Dermis blood vessel endothelial cell (primary cell): ENCODE results near the gene TMPRSS13. TPM values are rescaled to one million over a fixed set of nuclear protein-coding genes. Genes with fewer than 3 reads are reported as not detected.
"Not testable (repeated sequence)": the region's sequence is repeated elsewhere in the genome, so short reads cannot be mapped to it uniquely, and the experiment has no call there.

ENCODE experiments used
- DNase-seq: peaks from one replicate; pipeline ENCODE4 v3.0.0; 2010
- total RNA-seq: library from RNA; depleted of rRNA; stranded (reverse); fragments of >200 nt; gene quantifications from 2 replicates; pipeline ENCODE4 v1.2.3, GENCODE V29; 2014

The TMPRSS13 gene
- total RNA-seq, 1 donor from 2014 or later: not detected

DNA sequence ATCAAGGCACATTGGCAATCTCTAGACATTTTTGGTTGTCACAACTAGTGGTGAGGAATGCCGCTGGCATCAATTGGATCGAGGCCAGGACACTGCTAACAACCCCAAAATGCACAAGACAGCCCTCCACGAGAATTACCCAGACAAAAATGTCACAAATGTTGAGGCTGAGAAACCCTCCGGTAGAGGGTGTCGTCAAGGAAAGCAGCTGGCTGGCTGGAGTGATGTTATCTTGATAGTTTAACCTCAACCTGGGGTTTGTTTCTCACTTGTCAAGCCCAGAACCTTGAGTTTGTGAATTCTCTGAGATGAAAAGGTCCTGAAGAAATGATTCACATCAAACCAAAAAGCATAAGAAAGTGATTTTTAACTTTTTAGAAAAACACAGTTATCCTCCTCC lies 21.1 kb upstream of the TMPRSS13 start:
- no peak for DNase-seq

DNA sequence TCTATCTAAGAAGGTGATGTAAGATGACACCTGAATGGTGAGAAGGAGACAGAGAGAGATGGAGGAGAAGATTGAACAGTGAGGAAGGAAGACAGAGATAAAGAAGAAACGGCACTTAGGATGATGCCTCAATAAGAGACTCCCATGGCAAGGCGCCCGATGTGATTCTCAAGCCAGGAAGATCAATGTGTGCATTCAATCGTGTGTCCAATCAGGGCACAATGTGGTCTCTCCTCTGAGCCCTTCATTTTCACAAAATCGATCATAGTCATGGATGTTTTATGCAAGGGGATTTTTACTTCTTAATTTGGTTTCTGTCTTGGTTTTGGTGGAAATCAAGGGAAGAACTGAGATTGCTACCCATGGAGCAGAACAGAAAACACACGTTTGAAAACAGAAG lies 19.9 kb upstream of the TMPRSS13 start:
- no peak for DNase-seq

DNA sequence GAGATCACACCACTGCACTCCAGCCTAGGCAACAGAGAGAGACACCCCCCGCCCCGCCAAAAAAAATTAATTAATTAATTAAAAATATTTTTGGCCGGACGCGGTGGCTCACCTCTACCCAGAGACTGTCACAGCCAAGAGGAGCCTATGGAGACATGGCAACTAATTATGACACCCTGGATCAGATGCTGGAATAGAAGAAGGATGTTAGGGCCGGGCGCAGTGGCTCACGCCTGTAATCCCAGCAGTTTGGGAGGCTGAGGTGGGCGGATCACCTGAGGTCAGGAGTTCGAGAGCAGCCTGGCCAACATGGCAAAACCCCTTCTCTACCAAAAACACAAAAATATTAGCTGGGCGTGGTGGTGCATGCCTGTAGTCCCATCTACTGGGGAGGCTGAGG lies 19.3 kb upstream of the TMPRSS13 start:
- DNase-seq: not testable (repeated sequence)

DNA sequence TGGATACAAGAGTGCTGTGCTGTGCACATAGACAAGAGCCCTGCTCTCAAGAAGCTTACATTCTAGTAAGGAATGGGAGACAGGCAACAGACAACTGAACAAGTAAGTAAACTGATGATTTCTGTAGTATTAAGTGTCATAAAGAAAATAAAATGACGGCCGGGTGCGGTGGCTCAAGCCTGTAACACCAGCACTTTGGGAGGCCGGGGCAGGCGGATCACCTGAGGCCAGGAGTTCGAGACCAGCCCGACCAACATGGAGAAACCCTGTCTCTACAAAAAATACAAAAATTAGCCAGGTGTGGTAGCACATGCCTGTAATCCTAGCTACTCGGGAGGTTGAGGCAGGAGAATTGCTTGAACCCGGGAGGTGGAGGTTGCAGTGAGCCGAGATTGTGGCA lies 18.5 kb upstream of the TMPRSS13 start:
- DNase-seq: not testable (repeated sequence)

DNA sequence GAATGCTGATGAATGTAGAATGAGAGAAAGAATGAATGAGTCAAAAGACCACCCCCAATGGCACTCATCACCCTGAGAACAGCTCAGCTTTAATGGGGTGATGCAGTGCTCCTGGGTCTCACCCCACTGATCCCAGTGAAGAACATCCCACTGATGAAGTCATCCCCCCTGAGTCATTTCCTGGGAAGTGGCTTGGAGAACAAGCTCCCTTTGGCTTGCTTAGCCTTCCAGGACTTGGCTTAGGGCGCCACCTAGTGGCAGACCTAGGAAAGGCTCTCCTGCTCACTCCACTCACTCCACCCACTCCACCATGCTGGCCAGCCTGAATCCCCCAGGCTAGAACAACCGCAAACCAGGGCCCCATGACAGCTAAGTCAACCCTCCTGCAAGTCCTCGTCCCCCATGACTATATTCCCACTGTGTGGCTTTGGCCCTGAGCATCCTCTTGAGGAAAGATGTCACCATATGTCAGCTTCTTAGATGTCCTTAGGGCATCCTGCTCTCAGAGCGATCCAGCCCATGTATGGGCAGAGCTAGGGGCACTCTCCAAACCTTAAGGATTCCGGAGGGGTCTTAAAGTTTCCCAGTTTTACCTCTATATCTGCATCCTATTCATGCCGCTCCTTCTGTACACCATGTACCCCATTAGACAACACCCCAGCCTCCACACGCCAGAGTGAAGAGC lies 17.8 kb upstream of the TMPRSS13 start:
- peak; percentile 94 for DNase-seq

DNA sequence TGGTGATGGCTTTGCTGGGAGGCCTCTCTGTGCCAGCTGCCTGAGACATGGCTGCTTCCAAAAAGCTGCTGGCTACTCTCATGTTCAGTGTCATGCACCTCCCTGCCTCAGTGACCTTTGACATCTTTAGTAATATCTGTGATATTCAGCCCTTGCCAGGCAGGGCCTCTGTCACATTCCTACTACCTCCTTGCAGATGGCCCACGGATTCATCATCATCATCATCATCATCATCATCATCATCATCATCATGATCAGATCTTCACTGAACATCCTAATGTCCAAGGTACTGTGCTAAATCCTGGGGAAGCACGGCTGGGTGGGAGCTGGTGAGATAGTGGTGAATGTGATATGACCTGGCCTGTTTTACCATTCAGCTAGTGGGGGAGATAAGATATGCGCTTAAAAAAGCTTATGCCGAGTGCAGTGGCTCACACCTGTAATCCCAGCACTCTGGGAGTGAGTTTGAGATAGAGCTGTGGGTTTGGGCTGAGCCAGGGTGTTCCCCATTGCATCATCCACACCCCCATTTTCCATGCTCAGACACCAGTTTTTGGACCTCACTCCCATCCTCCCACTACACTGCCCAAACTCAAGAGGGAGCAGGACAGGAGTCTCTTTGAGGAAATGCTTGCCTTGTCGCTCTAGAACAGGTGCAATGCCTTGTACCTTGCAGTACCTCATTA lies 17.1 kb upstream of the TMPRSS13 start:
- no peak for DNase-seq

DNA sequence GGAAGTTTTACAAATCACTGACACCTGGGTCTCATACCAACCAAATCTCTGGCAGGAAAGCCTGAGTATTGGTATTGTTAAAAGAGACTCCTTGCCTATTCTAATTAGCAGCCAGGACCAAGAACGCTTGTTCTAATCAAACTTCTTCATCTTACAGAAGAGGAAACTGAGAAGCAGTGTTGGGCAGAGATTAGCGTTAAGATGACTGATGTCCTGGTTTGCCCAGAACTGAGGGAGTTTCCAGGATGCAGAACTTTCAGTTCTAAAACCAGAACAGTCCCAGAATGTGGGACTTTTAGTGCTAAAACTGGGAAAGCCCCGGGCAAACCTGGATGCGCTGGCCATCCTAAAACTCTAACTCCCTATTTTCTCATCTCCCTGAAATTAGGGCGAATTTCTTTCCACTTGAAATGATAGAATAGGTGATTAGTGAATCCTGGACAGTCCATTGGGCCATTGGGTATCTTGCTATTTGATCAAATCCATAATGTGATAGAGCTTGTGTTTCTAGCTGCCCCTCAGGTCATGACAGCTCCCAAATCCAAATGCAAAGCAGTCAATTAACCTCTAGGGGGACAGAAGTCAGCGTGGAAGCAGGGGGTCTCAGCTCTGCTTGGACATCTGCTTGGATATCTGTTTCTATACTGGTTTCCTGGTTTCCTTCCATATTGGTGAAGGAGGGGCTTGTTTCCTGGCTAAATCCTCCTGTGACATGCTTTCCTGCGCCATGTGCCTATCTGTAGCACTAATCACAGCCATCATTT lies 16.0 kb upstream of the TMPRSS13 start:
- peak; percentile 28 for DNase-seq

DNA sequence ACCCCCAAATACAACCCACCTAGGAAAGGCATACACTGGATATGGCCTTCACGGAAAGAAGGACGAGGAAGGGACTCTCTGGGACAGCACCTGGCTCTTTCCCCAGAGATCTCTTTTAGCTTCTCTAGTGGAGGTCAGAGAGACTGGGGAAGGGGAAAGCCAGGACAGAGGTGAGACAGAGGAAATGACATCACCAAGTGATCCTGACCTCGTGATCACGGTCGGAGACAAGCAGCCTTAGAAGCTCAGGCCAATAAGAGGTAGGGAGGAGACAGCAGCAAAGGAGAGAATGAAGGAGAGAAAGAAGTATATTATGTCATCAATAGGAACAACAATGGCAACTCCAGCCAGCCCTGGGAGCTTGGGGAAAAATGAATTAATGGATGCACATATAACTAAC lies 15.4 kb upstream of the TMPRSS13 start:
- peak; percentile 12 for DNase-seq

DNA sequence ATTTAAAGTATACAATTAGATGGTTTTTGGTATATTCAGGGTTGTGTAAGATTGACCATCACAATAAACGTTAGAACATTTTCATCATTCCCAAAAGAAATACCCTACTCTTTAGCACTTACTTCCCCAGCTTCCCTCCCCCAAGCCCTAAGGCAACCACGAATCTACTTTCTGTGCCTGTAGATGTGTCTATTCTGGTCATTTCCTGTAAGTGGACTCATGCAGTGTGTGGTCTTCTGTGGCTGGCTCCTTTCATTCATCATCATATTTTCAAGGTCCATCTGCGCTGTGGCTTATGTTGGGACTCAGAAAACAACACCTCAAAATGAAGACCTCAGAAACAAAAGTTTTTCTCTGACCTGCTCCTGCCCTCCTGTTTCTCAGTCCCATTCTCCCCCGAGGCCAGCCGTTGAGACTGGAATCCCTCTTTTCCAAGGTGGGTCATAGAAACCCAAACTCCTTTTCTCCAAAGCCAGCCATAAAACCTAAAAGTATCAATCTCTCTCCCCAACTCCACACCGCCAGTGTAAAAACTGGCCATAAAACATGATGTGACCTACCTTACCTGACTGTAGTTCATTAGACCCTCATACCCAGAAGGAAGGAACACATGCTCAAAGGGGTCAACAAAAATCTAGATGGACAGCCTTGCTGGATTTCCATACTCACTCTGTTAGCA lies 12.9 kb upstream of the TMPRSS13 start:
- no peak for DNase-seq

DNA sequence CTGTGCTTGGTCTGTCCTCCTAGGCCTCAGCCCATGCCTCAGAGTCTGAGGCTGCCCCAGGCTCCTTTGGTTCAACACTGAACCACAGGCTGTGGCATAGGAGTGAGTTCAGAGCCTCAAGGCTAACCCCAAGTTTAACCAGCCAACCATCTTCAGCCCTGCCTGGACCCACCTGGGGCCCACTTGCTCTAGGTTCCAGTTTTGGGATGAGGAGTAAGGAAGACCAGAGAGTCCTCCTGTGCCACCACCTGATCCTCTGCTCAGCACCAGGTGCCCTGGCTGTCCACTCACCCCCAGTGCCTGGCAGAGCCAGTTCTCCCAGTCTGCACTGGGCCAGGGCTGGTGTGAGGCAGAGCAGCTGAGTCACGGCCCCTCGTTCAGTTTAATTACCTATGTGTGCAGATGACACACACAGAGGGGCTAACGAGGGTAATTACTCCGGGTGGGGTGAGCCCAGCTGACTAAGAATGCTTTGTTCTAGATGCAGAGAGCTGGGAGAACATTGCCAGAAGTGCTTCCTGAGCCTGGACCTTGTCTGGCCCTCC lies 12.0 kb upstream of the TMPRSS13 start:
- no peak for DNase-seq

DNA sequence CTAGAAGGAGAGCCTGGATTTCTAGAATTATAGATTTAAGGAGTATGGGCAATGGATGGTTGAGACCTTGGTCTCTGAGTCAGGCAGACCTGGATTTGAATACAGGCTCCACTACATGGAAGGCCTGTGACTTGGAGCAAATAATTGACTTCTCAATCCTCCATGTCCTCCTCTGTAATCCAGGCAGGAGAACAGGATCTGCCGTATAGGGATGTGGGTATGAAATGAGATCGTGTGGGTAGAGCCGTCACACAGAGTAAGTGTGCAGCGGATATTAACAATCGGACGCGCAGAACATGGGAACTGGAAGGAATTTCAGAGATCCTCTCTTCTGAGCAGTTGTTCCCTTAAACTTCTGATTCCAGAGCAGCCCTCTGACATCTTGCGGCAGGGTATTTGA lies 11.5 kb upstream of the TMPRSS13 start:
- DNase-seq: no peak

DNA sequence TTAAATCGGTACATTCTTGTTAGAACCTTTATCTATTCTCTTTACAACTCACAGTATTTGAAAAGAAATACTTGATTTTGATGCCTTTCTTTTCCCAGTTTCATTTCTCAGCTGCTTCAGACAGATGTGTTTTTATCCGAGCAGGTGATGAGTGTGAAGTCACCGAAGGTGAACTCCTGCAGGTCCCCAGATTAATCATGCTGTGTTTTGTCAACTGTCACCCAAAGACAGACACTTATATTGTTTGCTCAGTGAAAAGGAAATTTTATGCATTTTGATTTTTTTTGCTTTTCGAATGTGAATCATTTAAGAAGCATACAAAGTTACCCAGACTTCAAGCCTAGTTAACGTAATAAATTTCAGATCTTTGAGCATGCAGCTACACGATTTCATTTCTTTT lies 7.8 kb upstream of the TMPRSS13 start:
- DNase-seq: no peak

DNA sequence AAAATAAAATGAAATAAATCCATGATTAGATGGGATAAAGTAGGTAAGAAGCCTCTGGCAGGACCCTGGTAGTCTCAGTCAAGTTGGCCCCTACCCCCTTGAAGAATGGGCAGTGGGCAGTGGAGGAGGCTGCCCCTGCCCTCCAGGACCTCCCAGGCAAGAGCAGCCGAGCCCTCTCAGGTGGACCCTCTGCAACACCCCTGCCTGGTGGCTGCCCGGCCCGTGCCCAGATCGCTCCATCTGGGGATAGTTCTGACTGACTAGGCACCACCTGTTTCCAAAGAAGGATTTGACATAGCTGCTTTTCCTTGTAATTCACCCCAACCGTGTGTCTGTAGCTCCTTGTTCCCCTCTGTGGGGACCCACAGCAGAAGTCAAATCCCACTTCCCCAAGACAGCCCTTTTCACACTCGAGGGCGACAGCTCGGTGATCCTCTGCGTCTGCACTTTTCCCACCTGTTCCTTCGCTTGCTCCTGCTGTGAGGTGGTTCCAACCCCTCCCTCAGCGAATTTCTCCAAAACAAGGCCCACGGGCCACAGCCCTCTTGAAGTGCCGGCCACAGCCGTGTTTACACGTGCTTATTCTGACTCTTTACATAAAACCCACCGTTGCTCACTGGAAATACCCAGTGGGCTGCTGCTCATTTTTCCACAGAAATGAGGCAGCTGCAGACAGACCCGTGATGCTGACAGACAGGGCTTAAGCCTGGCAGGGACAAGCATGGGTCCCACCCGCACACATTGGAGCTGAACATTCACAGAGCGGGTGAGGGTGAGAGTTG lies 5.5 kb upstream of the TMPRSS13 start:
- DNase-seq: no peak

DNA sequence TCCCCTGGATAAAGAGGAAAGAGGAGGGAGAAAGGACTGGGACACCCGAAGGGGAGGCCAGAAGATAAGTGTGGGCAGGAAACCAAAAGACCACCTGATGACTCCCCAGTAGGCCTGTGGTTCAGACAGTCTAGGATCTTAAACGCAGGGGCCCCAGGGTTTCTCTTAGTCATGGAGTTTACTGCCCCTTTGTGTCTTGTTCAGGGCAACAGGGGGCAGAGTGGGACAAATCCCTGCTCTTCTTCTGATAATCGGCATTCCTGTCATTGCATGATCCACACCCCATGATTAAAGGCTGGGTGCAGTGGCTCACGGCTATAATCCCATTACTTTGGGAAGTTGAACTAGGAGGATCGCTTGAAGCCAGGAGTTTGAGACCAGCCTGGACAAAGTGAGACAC lies 4.7 kb upstream of the TMPRSS13 start:
- DNase-seq: no peak

DNA sequence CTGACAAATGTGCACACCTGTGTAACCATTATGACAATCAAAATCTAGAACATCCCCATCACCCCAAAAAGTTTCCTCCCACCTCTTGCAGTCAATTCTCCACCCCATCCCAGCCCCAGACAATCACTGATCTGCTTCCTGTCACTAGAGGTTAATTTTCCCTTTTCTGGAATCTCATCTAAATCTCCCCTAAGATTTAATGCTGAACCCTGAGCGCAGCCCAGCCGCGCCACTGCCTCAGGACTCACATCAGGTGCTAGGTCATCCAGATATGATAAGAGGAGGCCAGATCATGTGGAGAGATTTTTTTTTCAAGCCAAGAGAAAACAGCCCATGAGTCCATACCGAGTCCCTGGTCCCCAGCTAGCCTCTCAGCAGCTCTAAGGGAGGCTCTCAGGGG lies 4.3 kb upstream of the TMPRSS13 start:
- no peak for DNase-seq

DNA sequence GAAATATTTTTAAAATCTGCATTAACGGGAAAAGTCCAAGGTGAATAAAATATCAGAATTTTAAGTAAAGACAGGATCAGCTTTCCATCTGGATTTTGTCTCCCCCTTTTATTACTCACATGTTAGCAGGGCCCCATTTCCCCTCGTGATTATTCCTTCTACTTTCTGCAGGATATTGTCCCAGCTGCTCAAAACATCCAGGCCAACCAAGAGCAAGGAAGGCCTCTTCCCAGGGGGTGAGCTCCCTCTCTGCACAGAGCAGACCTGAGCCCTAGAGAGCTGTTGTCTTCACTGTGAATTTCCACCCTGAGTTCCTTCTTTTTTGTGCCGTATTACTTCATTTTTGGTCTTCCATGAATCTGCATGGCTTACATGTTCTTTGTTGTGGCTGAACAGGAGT lies 3.7 kb upstream of the TMPRSS13 start:
- no peak for DNase-seq

DNA sequence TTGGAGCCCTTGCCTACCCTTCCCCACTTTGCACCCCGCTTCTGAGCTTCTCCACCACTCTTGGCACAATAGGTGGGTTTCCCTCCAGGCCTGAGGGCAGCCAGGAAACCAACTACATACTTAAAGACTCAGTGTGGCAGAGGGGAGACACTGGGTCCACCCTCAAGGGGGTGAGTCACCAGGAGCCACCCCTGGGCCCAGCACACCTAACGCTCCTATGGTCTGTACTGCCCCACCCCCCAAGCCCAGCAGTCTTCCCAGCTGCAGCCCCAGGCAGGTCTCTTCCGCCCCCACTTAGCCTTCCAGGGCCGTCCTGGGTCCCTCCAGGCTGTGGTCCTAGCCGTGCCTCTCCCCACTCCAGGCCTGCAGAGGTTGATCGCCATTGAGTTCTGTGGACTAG lies 3.2 kb upstream of the TMPRSS13 start:
- no peak for DNase-seq

DNA sequence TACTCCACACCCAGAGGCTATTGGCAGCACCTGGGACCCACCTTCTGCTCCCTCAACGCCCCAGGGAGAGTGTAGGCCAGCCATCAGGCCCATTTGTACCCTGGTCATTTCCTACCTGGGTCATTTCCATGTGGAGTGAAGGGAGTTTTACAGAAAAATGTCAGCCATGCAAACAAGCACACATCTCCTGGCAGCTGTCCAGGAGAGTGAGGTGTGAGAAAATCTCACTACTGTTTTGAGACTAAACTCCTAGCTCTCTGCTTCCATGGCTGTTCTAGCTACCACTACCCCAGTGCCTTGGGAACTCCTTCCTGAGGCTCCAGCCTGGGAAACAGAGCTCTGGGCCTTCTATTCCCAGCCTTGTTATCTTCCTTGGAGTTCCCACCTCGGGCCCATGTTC lies 2.8 kb upstream of the TMPRSS13 start:
- DNase-seq: no peak

DNA sequence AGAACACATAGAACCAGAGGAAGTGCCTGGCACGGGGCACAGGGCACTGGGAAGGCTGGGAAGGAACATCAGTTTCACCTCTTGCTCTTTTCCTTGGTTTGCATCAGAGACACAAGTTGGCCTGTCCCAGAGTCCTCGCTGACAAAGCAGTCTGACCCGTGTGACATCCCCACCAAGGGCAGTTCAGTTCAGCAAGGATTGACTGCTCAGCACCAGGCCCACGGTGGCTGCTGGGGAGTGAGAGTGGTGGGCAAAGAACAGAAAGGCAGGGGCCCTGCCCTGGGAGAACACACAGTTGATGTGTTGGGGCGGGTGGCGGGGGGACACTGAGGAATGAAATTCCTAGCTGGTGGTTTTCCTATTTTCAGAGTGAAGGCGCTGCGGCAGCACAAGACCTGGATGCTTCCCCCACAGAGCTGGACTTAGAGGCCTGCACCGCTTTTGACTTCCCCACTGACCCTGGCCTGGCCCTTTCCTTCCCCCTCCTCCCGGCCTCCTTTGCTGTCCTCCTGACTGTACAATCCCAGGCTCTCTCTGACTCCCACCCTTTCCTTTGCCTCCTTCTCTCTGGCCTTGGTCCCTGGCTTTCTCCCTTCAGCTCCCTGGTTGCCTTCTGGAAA lies 2.2 kb upstream of the TMPRSS13 start:
- DNase-seq: no peak

DNA sequence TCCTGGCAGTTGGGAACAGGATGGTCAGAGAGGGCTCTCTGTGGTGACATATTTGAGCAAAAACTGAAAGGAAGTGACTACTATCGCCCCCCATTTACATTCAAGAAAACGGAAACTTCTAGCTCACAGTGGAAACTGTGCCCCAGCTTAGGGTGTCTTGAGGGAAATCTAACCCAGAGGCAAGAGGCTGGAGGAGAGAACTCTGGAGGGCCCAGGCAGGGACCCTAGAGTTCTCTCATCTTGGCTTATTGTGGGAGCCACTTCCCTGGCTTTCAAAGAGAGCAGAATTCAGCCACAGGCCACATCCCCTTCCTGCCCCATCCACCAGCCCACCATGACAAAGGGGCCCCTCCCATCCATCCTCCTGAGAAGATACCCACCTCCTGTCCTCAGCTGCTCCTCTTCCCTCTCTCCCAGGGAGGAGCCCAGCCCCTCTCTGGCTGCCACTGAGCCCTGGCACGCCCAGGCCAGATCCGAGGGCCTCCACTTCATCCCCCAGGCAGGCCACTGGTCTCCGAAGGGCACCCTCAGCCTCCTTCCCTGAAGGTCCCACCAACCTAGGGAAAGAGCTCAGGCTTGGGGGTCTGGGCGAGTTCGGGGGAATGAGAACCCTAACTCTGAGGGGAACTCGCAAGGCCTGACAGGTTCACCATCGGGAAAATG lies 1.6 kb upstream of the TMPRSS13 start:
- DNase-seq: no peak

DNA sequence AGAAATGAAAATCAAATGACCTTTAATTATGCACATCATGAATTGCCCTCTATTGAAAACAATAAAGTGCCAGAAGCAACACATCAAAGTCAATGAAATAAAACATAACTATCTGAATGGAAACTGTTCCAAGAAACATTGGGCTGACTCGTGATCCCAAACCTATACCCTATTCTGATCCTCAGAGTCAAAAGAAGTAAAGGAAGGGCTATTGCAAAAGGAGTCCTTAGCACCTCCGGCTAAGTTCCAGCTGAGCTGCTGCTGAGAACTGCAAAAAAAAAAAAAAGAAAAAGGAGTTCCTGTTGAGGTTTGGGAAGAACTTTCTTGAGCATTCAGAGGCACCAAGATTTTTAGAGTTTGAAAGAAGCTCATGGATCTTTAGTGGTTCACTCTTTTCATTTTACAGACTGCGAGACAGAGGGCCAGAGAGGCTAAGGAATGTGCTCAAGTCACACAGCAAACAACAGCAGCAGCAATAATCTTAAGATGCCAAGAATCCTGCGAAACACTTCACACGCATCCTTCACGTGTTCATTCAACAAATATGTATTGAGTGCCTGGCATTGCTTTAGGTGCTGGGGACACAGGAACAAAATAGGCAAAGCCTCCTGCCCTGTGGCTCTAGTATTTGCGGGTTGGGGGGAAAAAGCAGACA lies 841 bp upstream of the TMPRSS13 start:
- no peak for DNase-seq
